Measurements from ENCODE around the gene TMC7. TPM values are rescaled to one million over a fixed set of nuclear protein-coding genes. Genes with fewer than 3 reads are reported as not detected.

TMC7 gene
- total and polyA plus RNA-seq, 9 of the 15 experiments (the other 6 are each of a cell fraction or from before 2014, with no cell fraction given), result 0.08 to 2.0 (median 1.5) TPM

DNA sequence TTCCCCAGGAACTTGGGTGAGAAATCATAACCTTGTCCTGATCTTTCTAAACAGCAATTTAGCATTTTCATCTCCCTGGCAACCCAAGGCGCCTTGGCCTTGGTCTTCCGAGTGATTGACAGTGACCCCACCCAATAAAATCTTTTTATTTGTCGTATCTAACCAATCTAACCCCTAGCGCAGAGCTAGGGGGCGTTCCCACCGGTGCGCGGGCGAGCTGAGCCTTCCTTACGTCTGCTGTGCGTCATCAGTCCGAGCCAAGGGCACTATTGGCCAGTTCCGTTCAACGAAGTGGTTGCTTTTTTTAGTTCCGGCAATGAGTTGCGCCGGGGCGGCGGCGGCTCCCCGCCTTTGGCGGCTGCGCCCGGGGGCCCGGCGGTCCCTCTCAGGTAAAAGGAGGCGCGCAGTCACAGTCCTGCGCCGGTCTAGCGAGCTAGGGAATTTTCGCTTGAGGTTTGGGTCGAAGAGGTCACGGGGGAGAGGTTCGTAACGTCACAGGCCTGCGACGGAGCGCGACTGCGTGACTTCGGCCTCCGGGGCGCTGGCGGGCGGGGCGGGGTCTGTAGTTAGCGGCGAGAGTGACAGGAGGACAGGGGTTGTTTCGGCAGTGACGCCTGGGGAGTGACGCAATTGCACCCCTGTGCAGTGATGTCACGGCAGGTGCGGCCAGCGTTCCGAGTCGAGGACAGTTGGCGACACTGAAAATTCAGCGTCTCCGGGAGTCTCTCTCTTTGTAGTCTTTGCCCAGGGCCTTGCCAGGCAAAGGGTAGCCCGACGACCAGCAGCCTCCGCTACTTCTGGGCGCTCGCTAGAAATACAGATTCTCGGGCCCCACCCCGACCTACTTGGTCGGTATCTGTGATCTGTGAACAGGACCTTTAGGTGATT is 83.9 kb downstream of the TMC7 start, which contains the start of gene COQ7 (continued):
- TF ChIP-seq ZC3H11A (IDR thresholded peaks at IDR 0.05; ENCODE audit: low read depth, low read length) (0 out of 2 replicates have a peak, but pooled peaks have one; percentile 36), JUN (IDR thresholded peaks at IDR 0.05; ENCODE audit: borderline replicate concordance, low read depth, low read length) (peak; percentile 80; the same call in 1 of the 2 replicates), JUN (CRISPR knock-in tag; IDR thresholded peaks at IDR 0.05; ENCODE audit: borderline replicate concordance) (no peak), PTRF (tag; IDR thresholded peaks at IDR 0.05) (no peak), ZNF263 (CRISPR knock-in tag; IDR thresholded peaks at IDR 0.05; ENCODE audit: borderline replicate concordance) (peak; percentile 27; the same call in 1 of the 2 replicates), PCBP1 (IDR thresholded peaks at IDR 0.05; ENCODE audit: low read depth, low read length, poor library complexity, severe bottlenecking) (no peak), HDAC2 (IDR thresholded peaks at IDR 0.05) (peak; percentile 60; the same call in 1 of the 2 replicates), ARID1B (IDR thresholded peaks at IDR 0.05) (peak; percentile 15; the same call in 1 of the 2 replicates), FOXP1 (CRISPR knock-in tag; IDR thresholded peaks at IDR 0.05) (no peak), ATF7 (IDR thresholded peaks at IDR 0.05) (peak; percentile 98), EGR1 (conservative IDR thresholded peaks at IDR 0.05) (peak; percentile 86)
- TF ChIP-seq, protein P1, sequence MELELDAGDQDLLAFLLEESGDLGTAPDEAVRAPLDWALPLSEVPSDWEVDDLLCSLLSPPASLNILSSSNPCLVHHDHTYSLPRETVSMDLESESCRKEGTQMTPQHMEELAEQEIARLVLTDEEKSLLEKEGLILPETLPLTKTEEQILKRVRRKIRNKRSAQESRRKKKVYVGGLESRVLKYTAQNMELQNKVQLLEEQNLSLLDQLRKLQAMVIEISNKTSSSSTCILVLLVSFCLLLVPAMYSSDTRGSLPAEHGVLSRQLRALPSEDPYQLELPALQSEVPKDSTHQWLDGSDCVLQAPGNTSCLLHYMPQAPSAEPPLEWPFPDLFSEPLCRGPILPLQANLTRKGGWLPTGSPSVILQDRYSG (tag; conservative IDR thresholded peaks at IDR 0.05; ENCODE audit: low read depth), result no peak
- TF ChIP-seq, protein P2, sequence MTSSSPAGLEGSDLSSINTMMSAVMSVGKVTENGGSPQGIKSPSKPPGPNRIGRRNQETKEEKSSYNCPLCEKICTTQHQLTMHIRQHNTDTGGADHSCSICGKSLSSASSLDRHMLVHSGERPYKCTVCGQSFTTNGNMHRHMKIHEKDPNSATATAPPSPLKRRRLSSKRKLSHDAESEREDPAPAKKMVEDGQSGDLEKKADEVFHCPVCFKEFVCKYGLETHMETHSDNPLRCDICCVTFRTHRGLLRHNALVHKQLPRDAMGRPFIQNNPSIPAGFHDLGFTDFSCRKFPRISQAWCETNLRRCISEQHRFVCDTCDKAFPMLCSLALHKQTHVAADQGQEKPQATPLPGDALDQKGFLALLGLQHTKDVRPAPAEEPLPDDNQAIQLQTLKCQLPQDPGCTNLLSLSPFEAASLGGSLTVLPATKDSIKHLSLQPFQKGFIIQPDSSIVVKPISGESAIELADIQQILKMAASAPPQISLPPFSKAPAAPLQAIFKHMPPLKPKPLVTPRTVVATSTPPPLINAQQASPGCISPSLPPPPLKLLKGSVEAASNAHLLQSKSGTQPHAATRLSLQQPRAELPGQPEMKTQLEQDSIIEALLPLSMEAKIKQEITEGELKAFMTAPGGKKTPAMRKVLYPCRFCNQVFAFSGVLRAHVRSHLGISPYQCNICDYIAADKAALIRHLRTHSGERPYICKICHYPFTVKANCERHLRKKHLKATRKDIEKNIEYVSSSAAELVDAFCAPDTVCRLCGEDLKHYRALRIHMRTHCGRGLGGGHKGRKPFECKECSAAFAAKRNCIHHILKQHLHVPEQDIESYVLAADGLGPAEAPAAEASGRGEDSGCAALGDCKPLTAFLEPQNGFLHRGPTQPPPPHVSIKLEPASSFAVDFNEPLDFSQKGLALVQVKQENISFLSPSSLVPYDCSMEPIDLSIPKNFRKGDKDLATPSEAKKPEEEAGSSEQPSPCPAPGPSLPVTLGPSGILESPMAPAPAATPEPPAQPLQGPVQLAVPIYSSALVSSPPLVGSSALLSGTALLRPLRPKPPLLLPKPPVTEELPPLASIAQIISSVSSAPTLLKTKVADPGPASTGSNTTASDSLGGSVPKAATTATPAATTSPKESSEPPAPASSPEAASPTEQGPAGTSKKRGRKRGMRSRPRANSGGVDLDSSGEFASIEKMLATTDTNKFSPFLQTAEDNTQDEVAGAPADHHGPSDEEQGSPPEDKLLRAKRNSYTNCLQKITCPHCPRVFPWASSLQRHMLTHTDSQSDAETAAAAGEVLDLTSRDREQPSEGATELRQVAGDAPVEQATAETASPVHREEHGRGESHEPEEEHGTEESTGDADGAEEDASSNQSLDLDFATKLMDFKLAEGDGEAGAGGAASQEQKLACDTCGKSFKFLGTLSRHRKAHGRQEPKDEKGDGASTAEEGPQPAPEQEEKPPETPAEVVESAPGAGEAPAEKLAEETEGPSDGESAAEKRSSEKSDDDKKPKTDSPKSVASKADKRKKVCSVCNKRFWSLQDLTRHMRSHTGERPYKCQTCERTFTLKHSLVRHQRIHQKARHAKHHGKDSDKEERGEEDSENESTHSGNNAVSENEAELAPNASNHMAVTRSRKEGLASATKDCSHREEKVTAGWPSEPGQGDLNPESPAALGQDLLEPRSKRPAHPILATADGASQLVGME (CRISPR knock-in tag; IDR thresholded peaks at IDR 0.05), result no peak
- TF ChIP-seq, protein P3, sequence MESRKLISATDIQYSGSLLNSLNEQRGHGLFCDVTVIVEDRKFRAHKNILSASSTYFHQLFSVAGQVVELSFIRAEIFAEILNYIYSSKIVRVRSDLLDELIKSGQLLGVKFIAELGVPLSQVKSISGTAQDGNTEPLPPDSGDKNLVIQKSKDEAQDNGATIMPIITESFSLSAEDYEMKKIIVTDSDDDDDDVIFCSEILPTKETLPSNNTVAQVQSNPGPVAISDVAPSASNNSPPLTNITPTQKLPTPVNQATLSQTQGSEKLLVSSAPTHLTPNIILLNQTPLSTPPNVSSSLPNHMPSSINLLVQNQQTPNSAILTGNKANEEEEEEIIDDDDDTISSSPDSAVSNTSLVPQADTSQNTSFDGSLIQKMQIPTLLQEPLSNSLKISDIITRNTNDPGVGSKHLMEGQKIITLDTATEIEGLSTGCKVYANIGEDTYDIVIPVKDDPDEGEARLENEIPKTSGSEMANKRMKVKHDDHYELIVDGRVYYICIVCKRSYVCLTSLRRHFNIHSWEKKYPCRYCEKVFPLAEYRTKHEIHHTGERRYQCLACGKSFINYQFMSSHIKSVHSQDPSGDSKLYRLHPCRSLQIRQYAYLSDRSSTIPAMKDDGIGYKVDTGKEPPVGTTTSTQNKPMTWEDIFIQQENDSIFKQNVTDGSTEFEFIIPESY (CRISPR knock-in tag; IDR thresholded peaks at IDR 0.05), result no peak

Measured in K562 (cell line).